Measurements from ENCODE around the gene NOL4.

- TF ChIP-seq, protein P1, sequence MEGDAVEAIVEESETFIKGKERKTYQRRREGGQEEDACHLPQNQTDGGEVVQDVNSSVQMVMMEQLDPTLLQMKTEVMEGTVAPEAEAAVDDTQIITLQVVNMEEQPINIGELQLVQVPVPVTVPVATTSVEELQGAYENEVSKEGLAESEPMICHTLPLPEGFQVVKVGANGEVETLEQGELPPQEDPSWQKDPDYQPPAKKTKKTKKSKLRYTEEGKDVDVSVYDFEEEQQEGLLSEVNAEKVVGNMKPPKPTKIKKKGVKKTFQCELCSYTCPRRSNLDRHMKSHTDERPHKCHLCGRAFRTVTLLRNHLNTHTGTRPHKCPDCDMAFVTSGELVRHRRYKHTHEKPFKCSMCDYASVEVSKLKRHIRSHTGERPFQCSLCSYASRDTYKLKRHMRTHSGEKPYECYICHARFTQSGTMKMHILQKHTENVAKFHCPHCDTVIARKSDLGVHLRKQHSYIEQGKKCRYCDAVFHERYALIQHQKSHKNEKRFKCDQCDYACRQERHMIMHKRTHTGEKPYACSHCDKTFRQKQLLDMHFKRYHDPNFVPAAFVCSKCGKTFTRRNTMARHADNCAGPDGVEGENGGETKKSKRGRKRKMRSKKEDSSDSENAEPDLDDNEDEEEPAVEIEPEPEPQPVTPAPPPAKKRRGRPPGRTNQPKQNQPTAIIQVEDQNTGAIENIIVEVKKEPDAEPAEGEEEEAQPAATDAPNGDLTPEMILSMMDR (IDR thresholded peaks at IDR 0.05), result no peak
- TF ChIP-seq EP300 (IDR thresholded peaks at IDR 0.05), result no peak
- no peak for TF ChIP-seq POLR2A (IDR thresholded peaks at IDR 0.05)
- TF ChIP-seq POLR2AphosphoS5 (IDR thresholded peaks at IDR 0.05), result no peak
These were observed 2.8 kb downstream of the NOL4 start for GRCh38 chr18:34221971-34222306.

Data from gastroesophageal sphincter (tissue), 3 donors.